Breast epithelium (tissue), 3 donors: ENCODE measurements around the gene TNS3.

ENCODE experiments used
- CTCF ChIP-seq, 3 donors: fragments of 450-650 bp; IDR thresholded peaks; one replicate each; pipeline ENCODE4 v1.5.1; 2016 to 2017; ENCODE audit warnings: antibody characterized with exemption in 3 of 3, mild to moderate bottlenecking in 3 of 3, moderate library complexity in 3 of 3
- POLR2A ChIP-seq: fragments of 450-650 bp; IDR thresholded peaks from one replicate; pipeline ENCODE4 v1.6.1; 2016; ENCODE audit warnings: antibody characterized with exemption, mild to moderate bottlenecking, moderate library complexity
- POLR2AphosphoS5 ChIP-seq, 3 donors: sonication (generic); formaldehyde crosslinking; IDR thresholded peaks; one replicate each; pipeline ENCODE4 v1.6.1; 2017; ENCODE audit warnings: antibody characterized with exemption in 3 of 3

DNA sequence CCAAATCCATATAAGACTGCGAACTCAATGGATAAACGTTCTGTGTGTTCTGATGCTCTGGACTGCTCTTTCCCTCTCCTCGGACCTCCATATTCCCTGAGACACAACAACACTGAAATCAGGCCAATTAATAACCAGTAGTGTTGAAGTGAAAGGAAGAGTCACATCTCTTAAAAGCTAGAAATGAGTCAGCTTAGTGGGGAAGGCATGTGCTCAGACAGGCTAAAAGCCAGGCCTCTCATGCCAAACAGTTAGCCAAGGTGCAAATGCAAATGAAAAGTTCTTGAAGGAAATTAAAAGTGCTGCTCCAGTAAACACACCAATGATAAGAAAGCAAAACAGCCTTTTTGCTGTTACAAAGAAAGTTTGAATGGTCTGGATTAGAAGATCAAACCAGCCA lies 29.3 kb downstream of the TNS3 start:
- TF ChIP-seq CTCF (IDR thresholded peaks at IDR 0.05), result no peak
- TF ChIP-seq POLR2A, result no peak
- no peak for TF ChIP-seq POLR2AphosphoS5 (IDR thresholded peaks at IDR 0.05)
